H9 (cell line): ENCODE measurements around the gene JPT2. TPM values are rescaled to one million over a fixed set of nuclear protein-coding genes. Genes with fewer than 3 reads are reported as not detected.

ENCODE experiments used
- DNase-seq: peaks from one replicate; pipeline ENCODE4 v3.0.0-alpha.2; 2017
- H2AFZ ChIP-seq: one replicate; pipeline ENCODE4 v1.6.1; 2013; ENCODE audit warnings: mild to moderate bottlenecking, low read length, control low read depth, moderate library complexity
- H2AK5ac ChIP-seq: 2 replicates; pipeline ENCODE4 v1.6.1; 2013; ENCODE audit warnings: low read length, control low read depth, mixed read lengths; ENCODE audit not compliant: insufficient read length
- H2BK120ac ChIP-seq: one replicate; pipeline ENCODE4 v1.6.1; 2013; ENCODE audit warnings: low read depth, mild to moderate bottlenecking, low read length, control low read depth, inconsistent platforms; ENCODE audit not compliant: poor library complexity, severe bottlenecking
- H2BK12ac ChIP-seq: 2 replicates; pipeline ENCODE4 v1.6.1; 2013; ENCODE audit warnings: low read length, control low read depth, mixed read lengths, low read depth; ENCODE audit not compliant: insufficient read length
- H2BK15ac ChIP-seq: 2 replicates; pipeline ENCODE4 v1.6.1; 2013; ENCODE audit warnings: low read depth, low read length, control low read depth
- H2BK20ac ChIP-seq: one replicate; pipeline ENCODE4 v1.6.1; 2013; ENCODE audit warnings: low read depth, mild to moderate bottlenecking, low read length, control low read depth, inconsistent platforms; ENCODE audit not compliant: poor library complexity, severe bottlenecking
- H2BK5ac ChIP-seq: 2 replicates; pipeline ENCODE4 v1.6.1; 2013; ENCODE audit warnings: low read length, control low read depth, mixed read lengths; ENCODE audit not compliant: insufficient read length
- H3K14ac ChIP-seq: 2 replicates; pipeline ENCODE4 v1.6.1; 2013; ENCODE audit warnings: low read length, control low read depth; ENCODE audit not compliant: insufficient read depth
- H3K18ac ChIP-seq: 2 replicates; pipeline ENCODE4 v1.6.1; 2013; ENCODE audit warnings: low read depth, mild to moderate bottlenecking, mixed read lengths, low read length, control low read depth; ENCODE audit not compliant: insufficient read length
- H3K23ac ChIP-seq: 2 replicates; pipeline ENCODE4 v1.6.1; 2013; ENCODE audit warnings: low read length, control low read depth, mixed read lengths, low read depth; ENCODE audit not compliant: insufficient read length
- H3K23me2 ChIP-seq: 2 replicates; pipeline ENCODE4 v1.6.1; 2013; ENCODE audit warnings: low read depth, mild to moderate bottlenecking, mixed read lengths, low read length, control low read depth; ENCODE audit not compliant: insufficient read length, poor library complexity, severe bottlenecking
- H3K27ac ChIP-seq: 2 replicates; pipeline ENCODE4 v1.5.1; 2013; ENCODE audit warnings: low read length, control low read depth, mixed read lengths, low read depth; ENCODE audit not compliant: insufficient read length
- H3K27me3 ChIP-seq: 2 replicates; pipeline ENCODE4 v1.6.1; 2013; ENCODE audit warnings: low read length, control low read depth, inconsistent platforms; ENCODE audit not compliant: insufficient read depth
- H3K4ac ChIP-seq: 2 replicates; pipeline ENCODE4 v1.6.1; 2013; ENCODE audit warnings: low read depth, mild to moderate bottlenecking, control low read depth, inconsistent platforms, low read length, moderate library complexity
- H3K4me1 ChIP-seq: 2 replicates; pipeline ENCODE4 v1.6.1; 2013; ENCODE audit warnings: low read length, control low read depth, inconsistent platforms; ENCODE audit not compliant: insufficient read depth
- H3K4me2 ChIP-seq: 2 replicates; pipeline ENCODE4 v1.6.1; 2013; ENCODE audit warnings: low read length, control low read depth, mixed read lengths; ENCODE audit not compliant: insufficient read length, insufficient read depth
- H3K56ac ChIP-seq: 2 replicates; pipeline ENCODE4 v1.6.1; 2013; ENCODE audit warnings: low read depth, mild to moderate bottlenecking, mixed read lengths, low read length, control low read depth; ENCODE audit not compliant: insufficient read length
- H3K79me1 ChIP-seq: 2 replicates; pipeline ENCODE4 v1.6.1; 2013; ENCODE audit warnings: low read depth, mild to moderate bottlenecking, moderate library complexity, low read length, control low read depth, inconsistent platforms; ENCODE audit not compliant: insufficient read depth, poor library complexity, severe bottlenecking
- H3K79me2 ChIP-seq: 2 replicates; pipeline ENCODE4 v1.6.1; 2013; ENCODE audit warnings: low read length, control low read depth, inconsistent platforms; ENCODE audit not compliant: insufficient read depth
- H3K9ac ChIP-seq: 2 replicates; pipeline ENCODE4 v1.6.1; 2013; ENCODE audit warnings: low read length, control low read depth, mixed read lengths; ENCODE audit not compliant: insufficient read length; ENCODE audit errors: extremely low read depth
- H3K9me3 ChIP-seq: one replicate; pipeline ENCODE4 v1.6.1; 2013; ENCODE audit warnings: low read depth, low read length, inconsistent platforms; ENCODE audit not compliant: control insufficient read depth
- H3T11ph ChIP-seq: one replicate; pipeline ENCODE4 v1.6.1; 2013; ENCODE audit warnings: mild to moderate bottlenecking, low read length, control low read depth, inconsistent platforms
- H4K20me1 ChIP-seq: one replicate; pipeline ENCODE4 v1.6.1; 2013; ENCODE audit not compliant: control insufficient read depth, insufficient read length, insufficient read depth
- H4K5ac ChIP-seq: 2 replicates; pipeline ENCODE4 v1.6.1; 2013; ENCODE audit warnings: low read depth, mild to moderate bottlenecking, mixed read lengths, low read length, control low read depth; ENCODE audit not compliant: insufficient read length
- H4K8ac ChIP-seq: replicated peaks from 2 replicates; pipeline ENCODE4 v1.6.1; 2013; ENCODE audit warnings: low read length, control low read depth, mixed read lengths, low read depth; ENCODE audit not compliant: insufficient read length
- H4K91ac ChIP-seq: 2 replicates; pipeline ENCODE4 v1.6.1; 2013; ENCODE audit warnings: low read depth, mild to moderate bottlenecking, moderate library complexity, mixed read lengths, low read length, control low read depth; ENCODE audit not compliant: insufficient read length
- H3K27ac Mint-ChIP-seq, 3 experiments: 2 replicates in 2 of 3; 3 replicates in 1 of 3; pipeline ENCODE4 v1.8.0; 2020 to 2021; ENCODE audit warnings: mixed read lengths in 3 of 3, mild to moderate bottlenecking in 1 of 3, moderate library complexity in 1 of 3
- H3K27me3 Mint-ChIP-seq: 2 replicates; pipeline ENCODE4 v1.8.0; 2021; ENCODE audit warnings: low read depth, mild to moderate bottlenecking, moderate library complexity, mixed read lengths
- H3K36me3 Mint-ChIP-seq, 3 experiments: 2 replicates in 2 of 3; 3 replicates in 1 of 3; pipeline ENCODE4 v1.8.0; 2020 to 2021; ENCODE audit warnings: low read depth in 3 of 3, mixed read lengths in 3 of 3; ENCODE audit not compliant: insufficient read depth in 1 of 3
- H3K4me1 Mint-ChIP-seq, 2 experiments: 2 replicates each; pipeline ENCODE4 v1.8.0; 2020; ENCODE audit warnings: mixed read lengths in 2 of 2
- H3K4me3 Mint-ChIP-seq, 2 experiments: 2 replicates in 1 of 2; 3 replicates in 1 of 2; pipeline ENCODE4 v1.8.0; 2020 to 2021; ENCODE audit warnings: mild to moderate bottlenecking in 2 of 2, mixed read lengths in 2 of 2, moderate library complexity in 1 of 2
- H3K9me3 Mint-ChIP-seq, 2 experiments: 2 replicates in 1 of 2; 3 replicates in 1 of 2; pipeline ENCODE4 v1.8.0; 2020; ENCODE audit warnings: mild to moderate bottlenecking in 2 of 2, mixed read lengths in 2 of 2, moderate library complexity in 1 of 2
- CTCF ChIP-seq: fragments of 200-600 bp; sonication (generic); conservative IDR thresholded peaks from 3 replicates; pipeline ENCODE4 v1.8.0; 2021; ENCODE audit warnings: antibody characterized with exemption, mild to moderate bottlenecking
- WGBS: extraction: QIAGEN DNeasy Blood & Tissue Kit; methylation state at CpG from one replicate; pipeline ENCODE4 v1.1.7; 2013; ENCODE audit warnings: missing lambda C conversion rate, low lambda C conversion rate, mixed read lengths; ENCODE audit not compliant: insufficient read length; ENCODE audit errors: extremely low coverage; 5-methylcytosine and 5-hydroxymethylcytosine counted together
- total RNA-seq: library from RNA; stranded (reverse); gene quantifications from 2 replicates; pipeline ENCODE4 v1.2.1, GENCODE V29; 2021

Gene JPT2
- total RNA-seq, 1 experiment from 2014 or later, result 206 TPM

- Histone ChIP-seq H2BK120ac (no peak overlapping the region), H3K4ac (no peak overlapping the region), H3T11ph (no peak overlapping the region), H3K9me3 (peaks cover 15% of the 10 kb centered on the region), H3K23me2 (no peaks in the 10 kb centered on the region), H3K14ac (no peak overlapping the region), H3K18ac (no peak overlapping the region), H2BK20ac (no peak overlapping the region), H3K56ac (no peak overlapping the region), H3K4me1 (no peaks in the 10 kb centered on the region), H2BK5ac (no peak overlapping the region), H4K8ac (no peak overlapping the region), H3K4me2 (no peak overlapping the region), H3K27me3 (no peaks in the 10 kb centered on the region), H3K79me2 (no peaks in the 10 kb centered on the region), H3K79me1 (no peaks in the 10 kb centered on the region), H3K9ac (no peak overlapping the region), H4K5ac (no peak overlapping the region), H4K20me1 (peaks cover 3% of the 10 kb centered on the region), H3K27ac (no peak overlapping the region), H3K23ac (no peak overlapping the region), H2BK15ac (no peak overlapping the region), H2BK12ac (no peak overlapping the region), H2AFZ (no peak overlapping the region), H2AK5ac (no peak overlapping the region), H4K91ac (no peak overlapping the region)
- Mint-ChIP-seq H3K4me3 (no peak overlapping the region), H3K27ac (no peak overlapping the region), H3K27me3 (no peaks in the 10 kb centered on the region; the same call in 1 of the 2 replicates), H3K4me1 (no peaks in the 10 kb centered on the region), H3K36me3 (peaks cover 0 to 3% (median 0%) of the 10 kb centered on the region in 3 experiments; a peak in 3 of 7 replicates), H3K9me3 (no peaks in the 10 kb centered on the region)
- DNase-seq, result no peak
- TF ChIP-seq CTCF, result no peak
- WGBS, result no CpG with 5 or more reads among the region's 19 CpGs
Observed at GRCh38 chr16:1741553-1742165, 63.6 kb downstream of the JPT2 start.
